Stimulated activated CD8-positive, alpha-beta memory T cell treated with anti-CD3 and anti-CD28 coated beads, Interleukin-15, amount 100 ng/mL, for 1 hour (primary cell): ENCODE results near the gene UBE3B.

Source experiments
- DNase-seq: peaks from one replicate; pipeline ENCODE4 v3.0.0-alpha.2; 2020; ENCODE audit warnings: low read depth

The UBE3B gene

GRCh38 chr12:109475993-109476806 is 1.2 kb upstream of the UBE3B start:
- DNase-seq, result no peak

- no peak for DNase-seq
Observed at GRCh38 chr12:109476807-109477184, 638 bp upstream of the UBE3B start.

GRCh38 chr12:109477963-109478315 is 505 bp downstream of the UBE3B start:
- no peak for DNase-seq

GRCh38 chr12:109479761-109480160 is 2.3 kb downstream of the UBE3B start:
- no peak for DNase-seq

- DNase-seq, result no peak
Observed at GRCh38 chr12:109480356-109480755, 2.9 kb downstream of the UBE3B start.

- no peak for DNase-seq
Observed at GRCh38 chr12:109481863-109482262, 4.4 kb downstream of the UBE3B start.

GRCh38 chr12:109482491-109482890 is 5.1 kb downstream of the UBE3B start:
- no peak for DNase-seq

- DNase-seq, result no peak
Observed at GRCh38 chr12:109482894-109483293, 5.5 kb downstream of the UBE3B start.

- DNase-seq, result no peak
Observed at GRCh38 chr12:109483346-109483745, 5.9 kb downstream of the UBE3B start.

- DNase-seq, result no peak
Observed at GRCh38 chr12:109485201-109485600, 7.8 kb downstream of the UBE3B start.

GRCh38 chr12:109487181-109488050 is 10.0 kb downstream of the UBE3B start:
- no peak for DNase-seq

- no peak for DNase-seq
Observed at GRCh38 chr12:109488051-109488665, 10.7 kb downstream of the UBE3B start.

- no peak for DNase-seq
Observed at GRCh38 chr12:109489016-109489954, 11.9 kb downstream of the UBE3B start.

- DNase-seq, result no peak
Observed at GRCh38 chr12:109489955-109490565, 12.6 kb downstream of the UBE3B start.

- DNase-seq, result no peak
Observed at GRCh38 chr12:109491671-109492070, 14.2 kb downstream of the UBE3B start.

- DNase-seq, result no peak
Observed at GRCh38 chr12:109492371-109492770, 14.9 kb downstream of the UBE3B start.

- DNase-seq, result no peak
Observed at GRCh38 chr12:109493090-109493489, 15.7 kb downstream of the UBE3B start.

GRCh38 chr12:109493938-109494337 is 16.5 kb downstream of the UBE3B start:
- no peak for DNase-seq

GRCh38 chr12:109494348-109494881 is 17.0 kb downstream of the UBE3B start:
- DNase-seq, result no peak

- no peak for DNase-seq
Observed at GRCh38 chr12:109495012-109495411, 17.6 kb downstream of the UBE3B start.

GRCh38 chr12:109496306-109496705 is 18.9 kb downstream of the UBE3B start:
- DNase-seq, result no peak
